GM19025 (cell line): ENCODE results near the gene FHIP2A.
"Not testable (repeated sequence)": the region's sequence is repeated elsewhere in the genome, so short reads cannot be mapped to it uniquely, and the experiment has no call there.

Experiments
- ATAC-seq: cut with Tn5 transposase; IDR thresholded peaks from one replicate; pipeline ENCODE4 v1.9.1; 2021; ENCODE audit warnings: mild to moderate bottlenecking, low read depth, moderate library complexity; ENCODE audit not compliant: unreplicated experiment

FHIP2A gene

DNA sequence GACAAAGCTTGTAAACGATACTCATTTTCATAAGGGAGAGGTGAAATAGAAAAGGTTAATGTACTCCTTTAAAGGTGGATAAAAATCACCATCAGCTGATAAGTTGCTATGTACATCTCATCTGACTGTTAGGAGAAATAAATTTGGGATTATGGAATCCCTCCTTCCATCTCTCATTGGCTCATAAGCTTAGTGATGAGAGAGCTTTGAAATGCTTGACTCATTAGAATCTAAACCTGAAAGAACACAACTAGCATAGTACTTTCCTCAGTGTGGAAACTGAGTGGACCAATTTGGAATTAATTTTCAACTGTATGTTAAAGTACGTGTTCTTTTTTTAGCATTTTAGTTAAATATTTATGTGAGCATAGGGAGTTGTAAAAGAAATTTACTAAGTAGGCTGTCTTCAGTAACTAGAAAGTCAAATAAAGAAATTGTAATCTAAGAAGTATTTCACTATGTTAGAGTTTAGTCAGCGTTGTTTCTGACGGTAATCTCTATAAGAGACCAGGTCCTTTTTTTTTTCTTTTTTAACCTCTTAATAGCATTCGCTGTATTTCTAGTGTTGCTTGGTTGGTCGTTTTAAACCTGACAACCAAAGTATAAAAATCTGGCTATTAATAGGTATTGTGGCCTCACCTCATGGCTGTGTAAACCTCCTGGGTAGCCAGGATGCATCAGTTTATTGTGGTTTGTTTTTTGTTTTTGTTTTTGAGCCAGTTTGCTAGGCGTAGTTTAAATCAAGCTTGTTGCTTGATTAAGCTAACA lies 34.4 kb downstream of the FHIP2A start:
- no peak for ATAC-seq

GRCh38 chr10:114856544-114857287 lies 35.1 kb downstream of the FHIP2A start:
- no peak for ATAC-seq

DNA sequence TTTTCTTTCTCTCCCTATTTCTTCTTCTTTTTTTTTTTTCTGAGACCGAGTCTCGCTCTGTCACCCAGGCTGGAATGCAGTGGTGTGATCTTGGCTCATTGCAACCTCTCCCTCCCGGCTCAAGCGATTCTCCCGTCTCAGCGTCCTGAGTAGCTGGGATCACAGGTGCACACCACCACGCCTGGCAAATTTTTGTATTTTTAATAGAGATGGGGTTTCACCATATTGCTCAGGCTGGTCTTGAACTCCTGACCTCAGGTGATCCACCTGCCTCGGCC lies 35.6 kb downstream of the FHIP2A start:
- ATAC-seq, result not testable (repeated sequence)

DNA sequence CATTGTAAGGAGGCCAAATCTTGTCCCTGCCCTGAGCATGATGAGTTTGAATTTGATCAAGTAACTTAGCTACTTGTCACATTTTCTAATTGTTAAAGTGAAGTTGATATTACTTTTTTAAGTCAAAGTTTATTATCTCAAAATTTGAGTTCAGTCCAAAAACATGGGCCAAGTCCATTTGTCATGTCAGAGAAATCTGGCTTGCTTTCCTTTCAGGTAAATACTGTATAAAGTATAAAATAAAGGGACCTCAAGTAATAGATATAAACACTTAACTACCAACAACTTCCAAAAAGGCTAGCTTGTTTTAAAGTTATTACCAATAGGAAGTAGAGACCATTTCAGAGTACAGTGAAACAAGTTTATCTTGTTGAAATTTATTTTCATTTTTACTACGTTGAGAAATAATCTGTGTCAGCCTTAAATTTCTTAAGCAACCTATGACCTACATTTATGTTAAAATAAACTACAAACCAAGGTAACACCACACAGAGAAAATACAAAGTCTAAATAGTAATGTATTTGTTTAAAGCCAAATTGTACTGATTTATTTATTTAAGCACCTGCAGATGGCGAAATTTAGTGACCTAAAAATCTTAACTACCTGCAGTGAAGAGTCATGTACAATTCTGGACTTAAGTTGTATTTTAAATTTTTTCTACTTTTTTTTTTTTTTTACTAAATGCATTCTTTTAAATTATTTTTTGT lies 36.5 kb downstream of the FHIP2A start:
- ATAC-seq, result no peak

DNA sequence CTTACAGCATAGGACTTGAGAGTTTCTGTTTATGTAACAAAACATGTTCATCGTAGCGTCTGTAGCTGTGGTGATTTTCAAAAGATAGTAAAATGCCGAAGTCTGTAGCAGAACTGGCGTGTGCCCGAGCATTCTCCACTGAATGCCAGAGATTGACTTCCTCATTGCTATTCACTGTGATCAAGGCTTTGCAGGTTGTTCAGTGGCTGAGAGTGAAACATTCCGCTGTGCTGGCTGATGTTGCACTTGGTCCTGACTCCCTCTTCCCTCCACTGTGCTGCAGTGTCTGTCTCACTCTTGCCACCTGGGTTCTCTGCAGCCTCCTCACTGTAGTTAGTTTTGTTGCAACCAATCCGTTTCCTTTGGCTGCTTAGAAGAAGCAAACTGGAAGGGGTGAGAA lies 37.6 kb downstream of the FHIP2A start:
- no peak for ATAC-seq

DNA sequence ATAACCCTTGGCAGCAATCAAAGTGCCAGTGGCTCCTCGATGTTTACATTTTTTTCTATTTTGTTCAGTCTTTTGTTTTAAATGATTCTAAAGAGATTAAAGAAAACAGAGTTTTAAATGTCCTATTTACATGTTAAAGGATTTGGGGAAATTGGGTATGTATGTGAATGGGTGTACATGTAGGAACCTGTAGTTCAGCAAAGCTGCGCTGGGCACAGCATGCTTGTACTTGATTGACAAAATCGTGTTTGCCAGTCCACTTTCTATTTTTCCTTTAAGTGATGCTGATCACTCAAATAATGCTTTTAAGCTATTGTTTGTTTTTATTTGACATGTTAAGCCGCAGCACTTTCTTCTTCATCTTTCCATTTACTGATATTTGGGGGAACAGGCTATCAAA lies 40.9 kb downstream of the FHIP2A start:
- no peak for ATAC-seq

DNA sequence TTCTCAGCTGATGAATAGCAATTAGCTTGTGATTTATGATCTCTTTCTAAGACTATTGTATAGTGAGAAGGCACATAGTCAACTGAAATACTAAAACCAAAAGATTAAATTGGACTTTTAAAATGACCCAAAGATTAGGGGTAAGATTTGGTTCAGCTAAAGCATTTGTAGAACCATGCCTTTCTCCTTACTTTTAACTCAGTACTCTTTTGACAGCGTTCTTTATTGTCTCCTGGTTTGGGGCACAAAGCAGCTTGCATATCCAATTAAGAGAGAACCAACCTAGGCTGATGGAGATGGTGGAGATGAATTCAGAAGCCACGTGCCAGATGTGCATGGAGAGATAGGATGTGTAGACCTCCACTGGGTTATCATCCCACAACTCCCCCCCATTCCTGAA lies 45.8 kb downstream of the FHIP2A start:
- ATAC-seq, result no peak

- ATAC-seq, result no peak
Observed at GRCh38 chr10:114868870-114869519, 47.4 kb downstream of the FHIP2A start.

DNA sequence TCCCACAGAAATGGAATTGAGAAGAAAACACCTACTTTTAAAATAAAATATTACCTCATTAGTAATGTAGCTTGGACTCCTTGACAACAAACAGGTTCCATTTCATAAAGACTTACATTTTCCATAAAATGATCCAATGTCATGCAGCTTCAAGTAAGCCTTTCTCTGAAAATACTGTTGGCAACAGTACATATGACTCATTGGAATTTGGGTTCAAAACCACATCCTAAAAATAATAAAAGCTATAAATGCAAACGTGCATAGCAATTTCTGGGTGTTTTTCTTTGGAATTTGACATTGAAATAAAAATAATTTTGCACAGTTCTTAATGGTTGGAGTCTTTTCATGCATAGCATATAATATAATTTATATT lies 47.9 kb downstream of the FHIP2A start:
- ATAC-seq, result no peak

DNA sequence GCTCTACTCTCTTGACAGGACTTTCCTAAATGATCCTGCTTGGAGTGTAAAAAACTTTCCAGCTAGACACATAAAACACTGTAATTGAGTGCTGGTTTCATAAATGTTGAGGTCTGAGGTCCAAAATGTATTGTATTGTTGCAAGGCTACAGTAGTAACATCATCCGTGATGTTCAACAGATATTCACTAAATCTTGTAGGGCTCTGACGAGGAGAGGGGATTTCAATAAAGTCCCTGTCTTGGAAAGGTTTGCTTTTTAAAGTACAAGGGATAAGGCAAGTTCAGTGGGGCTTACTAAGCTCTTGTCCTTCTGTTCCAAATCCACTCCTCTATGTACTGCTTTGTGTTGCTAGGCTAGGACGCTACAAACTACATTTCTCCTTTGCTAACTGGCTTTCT lies 48.9 kb downstream of the FHIP2A start:
- no peak for ATAC-seq

GRCh38 chr10:114871379-114871778 lies 49.8 kb downstream of the FHIP2A start:
- no peak for ATAC-seq
